Skeletal muscle satellite cell (primary cell): ENCODE measurements around the gene UBE2L6.
A peak's percentile ranks its signal among the peaks of the same experiment; 100 is the strongest.
"Not testable (repeated sequence)": the region's sequence is repeated elsewhere in the genome, so short reads cannot be mapped to it uniquely, and the experiment has no call there.

ENCODE experiments used
- H3K27me3 ChIP-seq: 2 replicates; pipeline ENCODE4 v1.7.0; 2013; ENCODE audit warnings: low read length; ENCODE audit not compliant: control insufficient read depth, insufficient read depth
- H3K36me3 ChIP-seq: 2 replicates; pipeline ENCODE4 v1.7.0; 2013; ENCODE audit warnings: mild to moderate bottlenecking, control low read depth, low read length; ENCODE audit not compliant: insufficient read depth
- H3K4me1 ChIP-seq: 2 replicates; pipeline ENCODE4 v1.7.0; 2013; ENCODE audit warnings: low read length; ENCODE audit not compliant: control insufficient read depth, insufficient read depth
- H3K4me2 ChIP-seq: 2 replicates; pipeline ENCODE4 v1.7.0; 2013; ENCODE audit warnings: mild to moderate bottlenecking, low read length
- H3K4me3 ChIP-seq: 2 replicates; pipeline ENCODE4 v1.7.0; 2013; ENCODE audit warnings: low read length
- H3K9ac ChIP-seq: 2 replicates; pipeline ENCODE4 v1.7.0; 2013; ENCODE audit warnings: mild to moderate bottlenecking, low read depth, low read length, moderate library complexity
- H3K9me3 ChIP-seq: replicated peaks from 2 replicates; pipeline ENCODE4 v1.7.0; 2013; ENCODE audit warnings: mild to moderate bottlenecking, control low read depth, low read length

The UBE2L6 gene

DNA sequence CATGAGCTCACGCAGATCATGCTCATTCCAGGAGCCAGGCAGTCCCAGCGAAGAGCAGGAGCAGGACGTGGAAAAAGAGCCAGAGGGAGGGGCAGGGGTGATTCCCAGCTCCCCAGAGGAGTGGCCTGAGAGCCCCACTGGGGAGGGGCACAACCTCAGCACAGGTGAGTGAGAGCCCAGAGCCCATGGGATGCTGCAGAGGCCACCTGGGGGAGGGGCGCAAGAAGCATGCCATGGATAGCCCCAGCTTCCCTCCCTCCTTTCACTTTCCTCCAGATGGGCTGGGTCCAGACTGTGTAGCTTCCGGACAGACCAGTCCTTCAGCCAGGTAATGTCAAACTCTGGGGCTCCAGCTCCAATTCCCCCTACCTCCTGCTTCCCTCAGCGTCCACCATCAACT is 23.9 kb downstream of the UBE2L6 start:
- Histone ChIP-seq H3K9me3 (no peaks in the 10 kb centered on the region), H3K4me2 (no peak overlapping the region), H3K4me1 (no peaks in the 10 kb centered on the region), H3K36me3 (no peaks in the 10 kb centered on the region), H3K27me3 (peaks cover 26% of the 10 kb centered on the region), H3K9ac (no peak overlapping the region), H3K4me3 (no peak overlapping the region)

DNA sequence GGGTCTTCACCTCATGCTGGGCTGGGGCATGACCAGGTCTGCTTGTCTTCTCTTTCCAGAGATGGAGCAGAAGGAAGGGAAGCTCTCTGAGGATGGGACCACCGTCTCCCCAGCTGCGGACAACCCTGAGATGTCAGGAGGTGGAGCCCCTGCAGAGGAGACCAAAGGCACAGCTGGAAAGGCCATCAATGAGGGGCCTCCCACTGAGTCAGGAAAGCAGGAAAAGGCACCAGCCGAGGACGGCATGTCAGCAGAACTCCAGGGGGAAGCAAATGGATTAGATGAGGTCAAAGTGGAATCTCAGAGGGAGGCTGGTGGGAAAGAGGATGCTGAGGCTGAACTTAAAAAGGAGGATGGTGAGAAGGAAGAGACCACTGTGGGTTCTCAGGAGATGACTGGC is 24.9 kb downstream of the UBE2L6 start:
- Histone ChIP-seq H3K4me2 (no peak overlapping the region), H3K4me1 (no peaks in the 10 kb centered on the region), H3K9me3 (no peaks in the 10 kb centered on the region), H3K4me3 (no peak overlapping the region), H3K9ac (no peak overlapping the region), H3K36me3 (no peaks in the 10 kb centered on the region), H3K27me3 (peaks cover 35% of the 10 kb centered on the region)

GRCh38 chr11:57541169-57541568 is 26.3 kb downstream of the UBE2L6 start:
- no peak overlapping the region for H3K9ac ChIP-seq
- H3K4me3 ChIP-seq = no peak overlapping the region
- no peak overlapping the region for H3K4me2 ChIP-seq
- H3K9me3 ChIP-seq = no peaks in the 10 kb centered on the region
- H3K36me3 ChIP-seq = no peaks in the 10 kb centered on the region
- H3K27me3 ChIP-seq = peaks cover 46% of the 10 kb centered on the region
- H3K4me1 ChIP-seq = no peaks in the 10 kb centered on the region

DNA sequence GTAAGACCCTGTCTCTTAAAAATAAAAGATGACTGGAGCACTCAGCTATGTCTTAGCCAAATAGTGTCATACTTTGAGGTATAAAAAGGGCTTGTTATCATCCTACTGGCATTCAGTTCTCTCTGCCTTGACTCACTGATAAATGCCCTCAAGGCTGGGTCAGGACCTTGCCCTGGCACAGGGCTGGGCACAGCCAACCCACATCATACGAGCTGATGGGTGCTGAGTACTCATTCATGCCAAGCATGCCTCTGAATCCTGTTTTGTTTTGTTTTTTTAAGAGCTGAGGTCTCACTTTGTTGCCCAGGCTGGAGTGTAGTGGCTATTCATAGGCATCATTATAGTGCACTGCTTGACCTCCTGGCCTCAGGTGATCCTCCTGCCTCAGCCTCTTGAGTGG is 28.1 kb downstream of the UBE2L6 start:
- H3K27me3 ChIP-seq = peaks cover 58% of the 10 kb centered on the region
- H3K4me1 ChIP-seq = no peaks in the 10 kb centered on the region
- no peaks in the 10 kb centered on the region for H3K36me3 ChIP-seq
- H3K4me2 ChIP-seq = no peak overlapping the region
- H3K9ac ChIP-seq = no peak overlapping the region
- no peak overlapping the region for H3K4me3 ChIP-seq
- no peaks in the 10 kb centered on the region for H3K9me3 ChIP-seq

GRCh38 chr11:57536947-57537619 is 30.4 kb downstream of the UBE2L6 start, which contains the start of gene SMTNL1:
Gene SMTNL1, plus strand, starts transcription at chr11:57537595. Its CDS starts 5,048 bp downstream, at chr11:57542643.
- Histone ChIP-seq H3K9ac (no peak within 1 kb of the TSS), H3K4me2 (no peak within 1 kb of the TSS), H3K27me3 (peaks cover 42% of the 10 kb centered on the region), H3K4me1 (no peaks in the 10 kb centered on the region), H3K4me3 (no peak within 1 kb of the TSS), H3K36me3 (no peaks in the 10 kb centered on the region), H3K9me3 (no peaks in the 10 kb centered on the region)

GRCh38 chr11:57534449-57534848 is 33.0 kb downstream of the UBE2L6 start:
- H3K4me1 ChIP-seq, H3K4me2 ChIP-seq, H3K9ac ChIP-seq, H3K36me3 ChIP-seq, H3K4me3 ChIP-seq, H3K9me3 ChIP-seq: not testable (repeated sequence)
- H3K27me3 ChIP-seq = peaks cover 36% of the 10 kb centered on the region

DNA sequence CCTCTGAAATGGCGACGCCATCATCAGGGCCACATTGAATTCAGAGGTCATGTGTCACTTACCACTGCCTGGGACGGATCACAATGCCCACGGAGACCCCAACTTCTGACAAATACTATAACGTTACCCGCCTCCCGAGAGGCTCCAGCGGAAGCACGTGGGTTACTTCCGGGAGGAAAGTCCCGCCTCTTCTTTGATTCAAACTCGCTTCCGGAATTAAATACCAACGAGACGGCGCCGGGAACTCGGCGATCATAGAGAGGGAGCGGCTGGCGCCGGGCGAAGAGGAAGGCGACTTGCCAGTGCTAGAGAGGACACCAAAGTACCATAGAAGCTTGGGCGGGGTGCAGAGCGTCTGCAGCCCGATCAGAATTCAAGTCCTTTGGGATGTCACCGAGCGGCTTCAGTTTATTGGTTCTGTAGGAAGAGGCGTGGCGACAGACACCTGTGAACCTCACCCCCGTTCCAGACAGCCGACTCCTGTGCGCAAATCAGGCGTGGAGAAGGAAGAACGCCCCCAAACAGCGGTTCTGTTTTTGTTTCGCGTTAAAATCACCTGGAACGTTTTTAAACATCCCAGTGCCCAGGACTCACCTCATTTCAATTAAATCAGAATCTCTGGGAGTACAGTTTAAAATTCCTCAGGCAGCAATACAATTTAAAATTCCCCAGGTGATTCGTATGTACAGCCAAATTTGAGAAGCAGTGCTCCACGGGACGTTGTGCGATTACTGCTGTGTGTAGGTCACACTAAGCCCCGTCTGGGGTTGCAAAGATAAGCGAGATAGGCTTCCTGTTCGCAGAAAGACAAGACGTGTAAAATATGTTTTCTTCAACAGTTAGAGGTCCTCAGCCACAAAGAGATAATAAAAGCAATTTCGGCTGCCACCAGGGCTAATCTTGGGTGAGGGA is 36.6 kb downstream of the UBE2L6 start, which contains the start of gene TIMM10:
TIMM10 (minus strand) TSS at position 159 of the 912 bp plus-strand sequence. CDS start 565 bp downstream, outside the sequence.
- H3K36me3 ChIP-seq = peaks cover 8% of the 10 kb centered on the region

DNA sequence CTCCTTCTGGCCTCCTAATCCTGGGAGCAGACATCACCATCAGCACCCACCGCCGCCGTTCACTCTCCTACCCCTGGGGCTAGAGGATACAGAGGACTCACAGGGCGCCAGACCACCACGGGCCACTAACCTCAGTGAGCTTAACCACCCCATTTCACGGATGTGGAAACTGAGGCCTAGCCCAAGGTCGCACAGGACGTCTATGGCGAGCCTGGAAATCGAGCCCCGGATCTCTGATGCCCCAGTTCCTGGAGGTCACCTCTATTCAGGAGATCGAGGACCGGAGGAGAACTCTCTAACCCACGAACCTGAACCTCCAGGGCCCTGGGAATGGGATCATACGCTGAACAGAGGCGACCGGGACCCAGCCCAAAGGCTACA is 37.3 kb downstream of the UBE2L6 start:
- Histone ChIP-seq H3K27me3 (peaks cover 2% of the 10 kb centered on the region), H3K9ac (peak overlapping the region; percentile 93), H3K36me3 (peaks cover 8% of the 10 kb centered on the region), H3K4me2 (peak overlapping the region; percentile 89), H3K4me3 (peak overlapping the region; percentile 90), H3K9me3 (no peaks in the 10 kb centered on the region), H3K4me1 (peaks cover 7% of the 10 kb centered on the region)

More for the DNA sequence above, 36.6 kb downstream of the UBE2L6 start, which contains the start of gene TIMM10:
- Histone ChIP-seq H3K4me1 (peaks cover 7% of the 10 kb centered on the region), H3K4me2 (peak within 1 kb of the TSS; percentile 89), H3K27me3 (peaks cover 9% of the 10 kb centered on the region), H3K4me3 (peak within 1 kb of the TSS; percentile 90), H3K9ac (peak within 1 kb of the TSS; percentile 93), H3K9me3 (no peaks in the 10 kb centered on the region)

DNA sequence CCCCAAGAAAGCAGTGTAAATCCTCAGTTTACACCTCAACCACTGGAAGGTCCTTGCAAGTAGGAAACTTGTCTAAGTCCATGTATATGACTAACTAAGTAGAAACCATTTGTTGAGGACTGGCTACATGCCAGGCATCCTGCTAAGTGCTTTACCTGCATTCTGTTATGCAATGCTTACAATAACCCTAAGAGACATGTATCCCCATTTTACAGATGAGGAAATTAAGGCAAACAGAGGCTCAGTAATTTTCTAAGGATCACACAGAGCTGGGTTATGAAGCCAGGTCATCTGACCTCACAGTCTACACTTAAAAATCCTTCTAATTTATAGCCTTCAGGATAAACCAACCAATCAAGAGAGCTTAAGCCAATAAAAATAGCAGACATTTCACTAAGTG is 38.5 kb downstream of the UBE2L6 start:
- peaks cover 7% of the 10 kb centered on the region for H3K4me1 ChIP-seq
- H3K36me3 ChIP-seq = peaks cover 8% of the 10 kb centered on the region
- no peak overlapping the region for H3K4me3 ChIP-seq
- no peaks in the 10 kb centered on the region for H3K27me3 ChIP-seq
- no peak overlapping the region for H3K9ac ChIP-seq
- H3K4me2 ChIP-seq = peak overlapping the region; percentile 89
- no peaks in the 10 kb centered on the region for H3K9me3 ChIP-seq

GRCh38 chr11:57527056-57527631 is 40.3 kb downstream of the UBE2L6 start:
- Histone ChIP-seq H3K27me3 (no peaks in the 10 kb centered on the region), H3K9ac (no peak overlapping the region), H3K9me3 (no peaks in the 10 kb centered on the region), H3K4me2 (no peak overlapping the region), H3K4me1 (peaks cover 7% of the 10 kb centered on the region), H3K4me3 (no peak overlapping the region), H3K36me3 (peaks cover 8% of the 10 kb centered on the region)

GRCh38 chr11:57523419-57523818 is 44.1 kb downstream of the UBE2L6 start:
- Histone ChIP-seq H3K4me2 (no peak overlapping the region), H3K36me3 (no peaks in the 10 kb centered on the region), H3K4me3 (no peak overlapping the region), H3K9me3 (no peaks in the 10 kb centered on the region), H3K9ac (no peak overlapping the region), H3K4me1 (no peaks in the 10 kb centered on the region), H3K27me3 (no peaks in the 10 kb centered on the region)
